Hepatocyte (in vitro differentiated cells): ENCODE measurements around the gene MAPK8.

ENCODE experiments used
- CTCF ChIP-seq: fragments of 200-600 bp; sonication (generic); IDR thresholded peaks from 2 replicates; pipeline ENCODE4 v1.5.1; 2016; ENCODE audit warnings: antibody characterized with exemption, mild to moderate bottlenecking; ENCODE audit not compliant: poor library complexity
- EZH2 ChIP-seq: fragments of 200-600 bp; sonication (generic); IDR thresholded peaks from 2 replicates; pipeline ENCODE4 v1.6.1; 2016; ENCODE audit warnings: antibody characterized with exemption, mild to moderate bottlenecking, borderline replicate concordance

GRCh38 chr10:48358838-48359237 is 52.4 kb downstream of the MAPK8 start:
- TF ChIP-seq CTCF (no peak), EZH2 (no peak)
